ENCODE data around the gene IFIT5.
"Not testable (repeated sequence)": the region's sequence is repeated elsewhere in the genome, so short reads cannot be mapped to it uniquely, and the experiment has no call there.

GRCh38 chr10:89410551-89410950 lies 3.8 kb upstream of the IFIT5 start:
- TF ChIP-seq CTCF (conservative IDR thresholded peaks at IDR 0.05; ENCODE audit: low read depth, low read length); EZH2phosphoT487 (IDR thresholded peaks at IDR 0.05; ENCODE audit: borderline replicate concordance, low read length); EZH2 (IDR thresholded peaks at IDR 0.05; ENCODE audit: low read length, unreplicated experiment): not testable (repeated sequence)
